ENCODE data around the gene LIMK1. TPM values are rescaled to one million over a fixed set of nuclear protein-coding genes. Genes with fewer than 3 reads are reported as not detected.

Gene LIMK1
- total RNA-seq, 6 donors from 2014 or later = 15.9 to 51.9 (median 33.0) TPM

DNA sequence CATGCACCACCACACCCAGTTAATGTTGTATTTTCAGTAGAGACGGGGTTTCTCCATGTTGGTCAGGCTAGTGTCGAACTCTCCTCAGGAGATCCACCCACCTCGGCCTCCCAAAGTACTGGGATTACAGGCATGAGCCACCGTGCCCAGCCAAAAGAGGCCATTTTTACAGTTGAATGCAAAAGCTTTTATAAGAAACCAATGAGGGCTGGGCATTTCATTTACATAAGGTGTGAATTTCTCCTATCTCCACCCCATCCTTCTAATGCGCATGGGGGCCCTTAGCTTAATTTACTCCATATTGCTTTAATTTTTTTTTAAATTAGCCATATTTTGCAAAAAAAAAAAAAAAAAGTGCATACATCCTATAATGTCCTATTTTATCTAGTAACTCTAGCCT, 65.5 kb downstream of the LIMK1 start:
- Histone ChIP-seq H3K4me3 (no peak overlapping the region), H3K27me3 (no peaks in the 10 kb centered on the region), H3K9me3 (no peaks in the 10 kb centered on the region), H3K27ac (no peak overlapping the region), H3K36me3 (no peaks in the 10 kb centered on the region), H3K4me1 (no peaks in the 10 kb centered on the region)
- TF ChIP-seq EP300 (IDR thresholded peaks at IDR 0.05) (no peak), POLR2AphosphoS5 (IDR thresholded peaks at IDR 0.05) (no peak), POLR2A (IDR thresholded peaks at IDR 0.05) (no peak)
- TF ChIP-seq, protein P1, sequence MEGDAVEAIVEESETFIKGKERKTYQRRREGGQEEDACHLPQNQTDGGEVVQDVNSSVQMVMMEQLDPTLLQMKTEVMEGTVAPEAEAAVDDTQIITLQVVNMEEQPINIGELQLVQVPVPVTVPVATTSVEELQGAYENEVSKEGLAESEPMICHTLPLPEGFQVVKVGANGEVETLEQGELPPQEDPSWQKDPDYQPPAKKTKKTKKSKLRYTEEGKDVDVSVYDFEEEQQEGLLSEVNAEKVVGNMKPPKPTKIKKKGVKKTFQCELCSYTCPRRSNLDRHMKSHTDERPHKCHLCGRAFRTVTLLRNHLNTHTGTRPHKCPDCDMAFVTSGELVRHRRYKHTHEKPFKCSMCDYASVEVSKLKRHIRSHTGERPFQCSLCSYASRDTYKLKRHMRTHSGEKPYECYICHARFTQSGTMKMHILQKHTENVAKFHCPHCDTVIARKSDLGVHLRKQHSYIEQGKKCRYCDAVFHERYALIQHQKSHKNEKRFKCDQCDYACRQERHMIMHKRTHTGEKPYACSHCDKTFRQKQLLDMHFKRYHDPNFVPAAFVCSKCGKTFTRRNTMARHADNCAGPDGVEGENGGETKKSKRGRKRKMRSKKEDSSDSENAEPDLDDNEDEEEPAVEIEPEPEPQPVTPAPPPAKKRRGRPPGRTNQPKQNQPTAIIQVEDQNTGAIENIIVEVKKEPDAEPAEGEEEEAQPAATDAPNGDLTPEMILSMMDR (IDR thresholded peaks at IDR 0.05) = no peak
- ATAC-seq (ENCODE audit: low FRiP score in 2 of 2) = no peak
- 97 to 99% methylated on average over 3 to 5 of the region's 5 CpGs for WGBS, 2 donors
- no peak for DNase-seq

DNA sequence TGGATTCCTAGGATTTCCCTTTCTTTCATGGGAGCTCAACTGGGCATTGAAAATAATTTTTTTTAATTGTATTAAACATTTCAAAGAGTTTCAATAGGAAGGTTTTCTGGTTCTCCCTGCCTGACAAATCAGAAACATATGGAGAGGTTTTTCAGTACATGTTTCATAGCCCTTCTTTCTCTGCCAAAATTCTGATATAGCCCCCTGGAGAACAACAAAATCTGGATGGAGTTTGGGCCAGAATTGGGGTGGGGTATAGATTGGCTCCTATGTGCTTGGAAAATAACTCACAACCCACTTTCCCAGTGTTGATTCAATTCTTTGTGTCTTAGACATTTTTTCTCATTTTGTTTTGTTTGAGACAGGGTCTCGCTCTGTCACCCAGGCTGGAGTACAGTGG, 66.0 kb downstream of the LIMK1 start:
- no peak overlapping the region for H3K27ac ChIP-seq
- no peak for DNase-seq
- H3K4me1 ChIP-seq = no peaks in the 10 kb centered on the region
- H3K9me3 ChIP-seq = no peaks in the 10 kb centered on the region
- TF ChIP-seq POLR2AphosphoS5 (IDR thresholded peaks at IDR 0.05) = no peak
- ATAC-seq (ENCODE audit: low FRiP score in 2 of 2) = no peak
- WGBS, 2 donors = 85 to 100% methylated on average over 1 of the region's 1 CpG
- no peaks in the 10 kb centered on the region for H3K36me3 ChIP-seq
- no peaks in the 10 kb centered on the region for H3K27me3 ChIP-seq
- no peak overlapping the region for H3K4me3 ChIP-seq

DNA sequence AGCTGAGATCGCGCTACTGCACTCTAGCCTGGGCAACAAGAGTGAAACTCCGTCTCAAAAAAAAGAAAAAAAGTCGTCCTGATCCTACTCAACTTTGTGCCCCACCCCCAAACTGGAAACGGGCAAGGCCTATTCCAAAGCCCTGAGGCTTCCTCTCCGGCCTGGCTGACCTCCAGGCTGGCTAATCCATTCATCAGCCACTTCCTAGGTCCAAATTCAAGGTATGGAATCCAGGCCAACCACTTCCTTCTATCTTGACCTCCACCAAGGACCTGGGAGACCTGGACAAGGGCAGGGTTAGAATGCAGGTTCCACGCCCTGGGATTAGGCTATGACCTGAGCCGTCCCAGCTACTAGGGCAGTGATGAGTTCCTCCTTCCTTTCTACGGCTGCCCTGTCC, 70.1 kb downstream of the LIMK1 start:
- Histone ChIP-seq H3K9me3 (no peaks in the 10 kb centered on the region), H3K36me3 (no peaks in the 10 kb centered on the region), H3K4me3 (no peak overlapping the region), H3K27me3 (no peaks in the 10 kb centered on the region), H3K27ac (no peak overlapping the region), H3K4me1 (no peaks in the 10 kb centered on the region)
- TF ChIP-seq EP300 (IDR thresholded peaks at IDR 0.05) (no peak), POLR2A (IDR thresholded peaks at IDR 0.05) (no peak), POLR2AphosphoS5 (IDR thresholded peaks at IDR 0.05) (no peak)
- TF ChIP-seq, protein P1 (IDR thresholded peaks at IDR 0.05) = no peak
- DNase-seq (no peak), ATAC-seq (ENCODE audit: low FRiP score in 2 of 2) (no peak)
- WGBS, 2 donors = 77% methylated on average over 9 of the region's 9 CpGs

DNA sequence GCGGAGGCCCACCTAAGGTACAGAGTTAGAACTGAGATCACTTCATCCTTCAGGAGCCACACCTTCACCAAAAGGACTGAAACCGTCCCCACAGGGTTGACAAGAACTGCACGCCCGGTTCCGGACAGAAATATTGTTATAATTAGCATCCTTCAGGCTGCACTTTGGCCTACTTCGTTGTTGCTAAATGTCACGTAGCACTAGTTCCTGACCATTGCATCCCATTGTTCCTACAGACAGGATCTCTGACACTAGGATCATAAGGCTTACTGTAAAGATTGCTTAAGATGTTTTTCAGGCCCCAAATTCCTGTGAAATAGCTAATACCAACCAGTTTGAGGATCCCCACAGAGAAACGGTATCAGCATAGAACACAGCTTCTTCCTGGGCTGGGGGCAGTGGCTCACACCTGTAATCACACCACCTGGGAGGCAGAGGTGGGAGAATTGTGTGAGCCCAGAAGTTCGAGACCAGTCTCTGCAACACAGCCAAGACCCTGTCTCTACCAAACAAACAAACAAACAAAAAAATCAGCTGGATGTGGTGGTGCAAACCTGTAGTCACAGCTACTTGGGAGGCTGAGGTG, 72.3 kb downstream of the LIMK1 start:
- H3K27ac ChIP-seq = no peak overlapping the region
- no peaks in the 10 kb centered on the region for H3K27me3 ChIP-seq
- no peaks in the 10 kb centered on the region for H3K9me3 ChIP-seq
- no peaks in the 10 kb centered on the region for H3K36me3 ChIP-seq
- no peak for DNase-seq
- no peaks in the 10 kb centered on the region for H3K4me1 ChIP-seq
- WGBS, 2 donors = 79 to 83% methylated on average over 9 of the region's 9 CpGs
- no peak overlapping the region for H3K4me3 ChIP-seq
- no peak for ATAC-seq (ENCODE audit: low FRiP score in 2 of 2)
- no peak for TF ChIP-seq EP300 (IDR thresholded peaks at IDR 0.05)
- TF ChIP-seq POLR2A (IDR thresholded peaks at IDR 0.05) = no peak
- TF ChIP-seq POLR2AphosphoS5 (IDR thresholded peaks at IDR 0.05) = no peak
- TF ChIP-seq, protein P1 (IDR thresholded peaks at IDR 0.05) = no peak

DNA sequence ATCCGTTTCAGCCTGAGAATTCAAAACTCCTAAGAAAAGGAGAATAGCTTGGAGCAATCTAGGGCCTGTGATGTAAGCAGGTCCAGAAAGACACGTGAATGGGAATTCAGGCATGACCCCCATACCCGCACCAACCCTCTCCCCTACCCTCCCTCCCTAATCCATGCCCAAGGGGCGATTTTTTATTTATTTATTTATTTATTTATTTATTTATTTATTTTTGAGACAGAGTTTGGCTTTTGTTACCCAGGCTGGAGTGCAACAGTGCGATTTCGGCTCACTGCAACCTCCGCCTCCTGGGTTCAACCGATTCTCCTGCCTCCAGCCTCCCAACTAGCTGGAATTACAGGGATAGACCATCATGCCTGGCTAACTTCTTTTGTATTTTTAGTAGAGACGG, 74.0 kb downstream of the LIMK1 start:
- H3K4me1 ChIP-seq = no peaks in the 10 kb centered on the region
- no peak overlapping the region for H3K27ac ChIP-seq
- DNase-seq (no peak), ATAC-seq (ENCODE audit: low FRiP score in 2 of 2) (no peak)
- H3K4me3 ChIP-seq = no peak overlapping the region
- no peak for TF ChIP-seq EP300 (IDR thresholded peaks at IDR 0.05)
- TF ChIP-seq POLR2A (IDR thresholded peaks at IDR 0.05) = no peak
- TF ChIP-seq POLR2AphosphoS5 (IDR thresholded peaks at IDR 0.05) = no peak
- TF ChIP-seq, protein P1 (IDR thresholded peaks at IDR 0.05) = no peak
- H3K9me3 ChIP-seq = no peaks in the 10 kb centered on the region
- H3K27me3 ChIP-seq = no peaks in the 10 kb centered on the region
- H3K36me3 ChIP-seq = no peaks in the 10 kb centered on the region
- 95 to 96% methylated on average over 9 of the region's 9 CpGs for WGBS, 2 donors
